WI38 (cell line): Measurements from ENCODE around the gene CBL.
"Not testable (repeated sequence)": the region's sequence is repeated elsewhere in the genome, so short reads cannot be mapped to it uniquely, and the experiment has no call there.

Experiments
- H3K4me3 ChIP-seq: 2 replicates; pipeline ENCODE4 v1.5.1; 2011; ENCODE audit warnings: low read depth, mild to moderate bottlenecking, control low read depth, low read length
- TF ChIP-seq, protein P1 (sequence below): IDR thresholded peaks from 2 replicates; pipeline ENCODE4 v1.5.1; 2012; ENCODE audit warnings: low read depth, mild to moderate bottlenecking, control low read depth, low read length

Gene CBL

DNA sequence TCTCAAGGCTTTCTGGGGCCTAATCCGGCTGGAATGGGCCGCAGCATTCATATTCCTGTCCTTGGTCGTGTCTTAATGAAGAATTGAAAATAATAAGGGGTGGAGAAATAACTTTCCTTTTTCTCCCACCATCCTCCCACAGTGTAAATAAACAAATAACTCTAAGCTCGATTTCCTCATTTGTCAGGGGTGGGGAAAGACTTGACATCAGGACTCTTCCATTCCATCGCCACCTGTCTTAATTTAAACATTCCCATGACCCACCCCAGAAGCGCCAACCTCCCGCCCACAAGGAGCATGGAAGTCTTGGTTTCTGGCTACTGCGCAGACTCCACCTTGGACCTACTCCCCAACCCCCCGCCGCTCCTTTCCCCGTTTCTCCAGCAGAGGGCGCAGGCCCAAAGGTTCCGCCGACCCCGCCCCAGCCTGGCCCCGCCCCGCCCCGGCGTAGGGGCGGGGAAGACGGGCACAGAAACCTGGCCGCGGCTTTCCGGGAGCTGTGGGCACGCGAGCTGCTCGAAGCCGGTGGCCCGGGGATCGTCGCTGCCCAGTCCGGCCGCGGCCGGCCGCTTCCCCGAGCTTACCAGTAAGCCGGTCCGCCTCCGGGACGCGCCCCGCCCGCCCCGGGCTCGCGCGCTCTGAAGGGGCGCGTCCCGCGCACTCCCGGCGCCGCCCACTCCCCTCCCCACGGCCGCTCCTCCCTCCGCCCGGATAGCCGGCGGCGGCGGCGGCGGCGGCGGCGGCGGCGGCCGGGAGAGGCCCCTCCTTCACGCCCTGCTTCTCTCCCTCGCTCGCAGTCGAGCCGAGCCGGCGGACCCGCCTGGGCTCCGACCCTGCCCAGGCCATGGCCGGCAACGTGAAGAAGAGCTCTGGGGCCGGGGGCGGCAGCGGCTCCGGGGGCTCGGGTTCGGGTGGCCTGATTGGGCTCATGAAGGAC, at the start of gene CBL:
CBL (plus strand) TSS at position 766 of the 937 bp plus-strand sequence; CDS start at position 845, 79 bp downstream.
- H3K4me3 ChIP-seq: peak within 1 kb of the TSS; percentile 89
- TF ChIP-seq, protein P1, sequence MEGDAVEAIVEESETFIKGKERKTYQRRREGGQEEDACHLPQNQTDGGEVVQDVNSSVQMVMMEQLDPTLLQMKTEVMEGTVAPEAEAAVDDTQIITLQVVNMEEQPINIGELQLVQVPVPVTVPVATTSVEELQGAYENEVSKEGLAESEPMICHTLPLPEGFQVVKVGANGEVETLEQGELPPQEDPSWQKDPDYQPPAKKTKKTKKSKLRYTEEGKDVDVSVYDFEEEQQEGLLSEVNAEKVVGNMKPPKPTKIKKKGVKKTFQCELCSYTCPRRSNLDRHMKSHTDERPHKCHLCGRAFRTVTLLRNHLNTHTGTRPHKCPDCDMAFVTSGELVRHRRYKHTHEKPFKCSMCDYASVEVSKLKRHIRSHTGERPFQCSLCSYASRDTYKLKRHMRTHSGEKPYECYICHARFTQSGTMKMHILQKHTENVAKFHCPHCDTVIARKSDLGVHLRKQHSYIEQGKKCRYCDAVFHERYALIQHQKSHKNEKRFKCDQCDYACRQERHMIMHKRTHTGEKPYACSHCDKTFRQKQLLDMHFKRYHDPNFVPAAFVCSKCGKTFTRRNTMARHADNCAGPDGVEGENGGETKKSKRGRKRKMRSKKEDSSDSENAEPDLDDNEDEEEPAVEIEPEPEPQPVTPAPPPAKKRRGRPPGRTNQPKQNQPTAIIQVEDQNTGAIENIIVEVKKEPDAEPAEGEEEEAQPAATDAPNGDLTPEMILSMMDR: peak; percentile 69

DNA sequence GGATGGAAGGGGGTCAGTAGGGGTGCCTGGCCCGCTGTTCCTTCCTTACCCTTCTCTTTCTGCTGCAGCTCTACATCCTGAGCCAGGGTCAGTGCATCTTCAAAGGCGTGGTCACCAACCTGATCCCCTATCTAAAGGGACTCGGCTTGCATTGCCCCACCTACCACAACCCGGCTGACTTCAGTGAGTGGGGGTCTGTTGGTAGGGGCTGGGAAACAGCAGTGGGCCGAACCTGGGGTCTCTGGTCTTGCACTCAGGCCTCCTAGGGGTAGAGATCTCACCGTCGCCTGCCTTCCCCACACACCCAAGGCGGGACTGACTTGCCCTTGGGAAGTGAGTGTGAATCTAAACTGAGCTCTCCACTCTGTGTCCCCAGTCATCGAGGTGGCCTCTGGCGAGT, 49.6 kb upstream of the CBL start:
- TF ChIP-seq, protein P1: no peak
- no peak overlapping the region for H3K4me3 ChIP-seq

DNA sequence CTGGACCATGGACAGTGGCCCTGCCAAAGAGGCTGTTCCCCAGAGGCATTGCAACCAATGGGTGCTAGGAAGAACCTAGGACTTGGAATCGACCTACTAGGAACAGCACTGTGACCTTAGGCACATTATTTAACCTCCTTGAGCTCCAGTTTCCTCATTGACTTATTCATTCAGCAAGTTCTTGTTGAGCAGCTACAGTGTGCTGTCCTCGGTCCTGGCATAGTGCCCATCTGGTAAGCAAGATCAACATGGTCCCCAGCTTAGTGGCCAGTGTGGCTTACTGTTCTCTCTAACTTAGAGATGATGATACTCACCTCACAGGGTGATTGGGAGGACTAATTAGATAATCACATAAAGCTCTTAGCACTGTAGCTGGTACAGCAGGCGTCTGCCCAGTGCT, 49.1 kb upstream of the CBL start:
- TF ChIP-seq, protein P1: no peak
- H3K4me3 ChIP-seq: no peak overlapping the region

DNA sequence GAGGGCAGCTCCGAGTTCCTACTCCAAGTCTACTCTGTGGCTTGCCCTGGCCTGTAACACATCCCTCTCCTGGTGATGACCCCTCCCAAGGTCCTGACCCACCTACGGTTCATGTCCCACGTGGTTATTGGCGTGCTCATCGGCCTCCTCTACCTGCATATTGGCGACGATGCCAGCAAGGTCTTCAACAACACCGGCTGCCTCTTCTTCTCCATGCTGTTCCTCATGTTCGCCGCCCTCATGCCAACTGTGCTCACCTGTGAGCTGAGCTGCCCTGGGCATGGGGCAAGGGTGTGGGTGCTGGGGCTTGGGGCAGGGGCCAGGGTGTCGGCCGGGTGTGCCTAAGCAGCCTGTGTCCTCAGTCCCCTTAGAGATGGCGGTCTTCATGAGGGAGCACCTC, 47.7 kb upstream of the CBL start:
- no peak overlapping the region for H3K4me3 ChIP-seq
- TF ChIP-seq, protein P1: no peak

DNA sequence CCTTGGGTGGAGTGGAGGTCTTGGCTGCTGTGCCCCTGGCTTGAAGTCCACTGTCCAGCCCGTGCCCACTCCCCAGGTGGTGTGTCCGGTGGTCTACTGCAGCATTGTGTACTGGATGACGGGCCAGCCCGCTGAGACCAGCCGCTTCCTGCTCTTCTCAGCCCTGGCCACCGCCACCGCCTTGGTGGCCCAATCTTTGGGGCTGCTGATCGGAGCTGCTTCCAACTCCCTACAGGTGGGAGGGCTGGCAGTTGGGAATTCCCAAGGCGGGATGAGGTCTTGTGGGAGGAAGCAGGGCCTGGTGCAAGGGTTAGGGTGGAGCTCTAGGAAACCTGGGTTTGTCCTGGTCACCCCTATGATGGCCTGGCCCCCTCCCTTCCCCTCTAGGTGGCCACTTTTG, 46.0 kb upstream of the CBL start:
- TF ChIP-seq, protein P1: no peak
- H3K4me3 ChIP-seq: no peak overlapping the region

DNA sequence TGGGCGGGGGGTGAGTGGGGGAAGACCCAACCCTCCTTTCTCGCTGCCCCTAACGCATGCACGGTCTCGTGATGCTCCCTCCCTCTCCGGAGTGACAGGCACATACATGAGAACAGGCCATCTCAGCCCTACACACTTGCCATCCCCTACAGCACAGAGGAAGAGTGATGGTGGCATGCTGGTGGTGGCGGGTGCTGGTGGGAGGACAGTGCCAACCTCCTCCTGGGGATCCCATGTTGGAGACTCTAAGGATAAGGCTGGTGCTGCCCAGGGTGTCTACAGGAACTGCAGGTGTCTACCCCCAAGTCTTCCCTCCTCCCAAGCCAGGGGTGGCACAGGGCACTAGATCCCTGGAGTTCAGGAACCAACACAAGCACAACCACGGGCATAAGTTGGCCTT, 44.3 kb upstream of the CBL start:
- TF ChIP-seq, protein P1: no peak
- H3K4me3 ChIP-seq: no peak overlapping the region

DNA sequence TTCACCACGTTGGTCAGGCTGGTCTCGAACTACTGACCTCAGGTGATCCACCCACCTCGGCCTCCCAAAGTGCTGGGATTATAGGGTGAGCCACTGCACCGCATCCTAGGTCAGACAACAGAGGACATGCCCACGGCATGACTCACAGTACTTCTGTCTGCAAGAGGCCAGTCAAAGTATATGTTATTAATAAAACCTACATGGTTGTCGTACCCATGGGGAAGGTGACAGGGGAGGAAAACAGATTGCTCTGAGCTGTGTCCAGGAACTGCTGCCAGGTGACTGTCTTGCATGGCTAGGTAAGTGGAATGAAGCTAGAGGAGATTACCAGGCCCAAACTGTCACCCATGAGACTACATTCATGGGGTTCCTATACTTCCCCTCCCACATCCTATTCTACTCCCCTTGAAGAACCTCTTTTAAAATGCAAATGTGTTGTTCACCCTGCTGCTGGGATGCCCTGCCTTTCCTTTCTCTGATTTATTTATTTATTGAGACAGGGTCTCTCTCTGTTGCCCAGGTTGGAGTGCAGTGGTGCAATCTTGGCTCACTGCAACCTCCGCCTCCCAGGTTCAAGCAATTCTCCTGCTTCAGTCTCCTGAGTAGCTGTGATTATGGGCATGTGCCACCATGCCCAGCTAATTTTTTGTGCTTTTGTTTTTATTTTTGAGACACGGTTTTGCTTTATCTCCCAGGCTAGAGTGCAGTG, 39.6 kb upstream of the CBL start:
- no peak overlapping the region for H3K4me3 ChIP-seq
- TF ChIP-seq, protein P1: no peak

DNA sequence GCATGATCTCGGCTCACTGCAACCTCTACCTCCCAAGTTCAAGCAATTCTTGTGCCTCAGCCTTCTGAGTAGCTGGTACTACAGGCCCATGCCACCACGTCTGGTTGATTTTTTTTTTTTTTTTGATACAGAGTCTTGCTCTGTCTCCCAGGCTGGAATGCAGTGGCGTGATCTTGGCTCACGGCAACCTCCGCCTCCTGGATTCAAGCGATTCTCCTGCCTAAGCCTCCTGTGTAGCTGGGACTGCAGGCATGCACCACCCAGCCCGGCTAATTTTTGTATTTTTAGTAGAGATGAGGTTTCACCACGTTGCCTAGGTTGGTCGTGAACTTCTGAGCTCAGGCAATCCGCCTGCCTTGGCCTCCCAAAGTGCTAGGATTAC, 39.1 kb upstream of the CBL start:
- H3K4me3 ChIP-seq: not testable (repeated sequence)
